NT2/D1 (cell line): ENCODE results near the gene ARMC9.

Experiments used
- DNase-seq: peaks from one replicate; pipeline ENCODE4 v3.0.0-alpha.2; 2011; ENCODE audit warnings: low read depth, low spot score
- H3K27me3 ChIP-seq: 2 replicates; pipeline ENCODE4 v1.6.0; 2011; ENCODE audit warnings: mild to moderate bottlenecking; ENCODE audit not compliant: insufficient read length, insufficient read depth
- H3K36me3 ChIP-seq: 2 replicates; pipeline ENCODE4 v1.6.1; 2011; ENCODE audit warnings: mild to moderate bottlenecking, low read length, mixed read lengths; ENCODE audit not compliant: insufficient read depth, insufficient read length
- H3K4me1 ChIP-seq: 2 replicates; pipeline ENCODE4 v1.5.1; 2011; ENCODE audit not compliant: insufficient read depth, insufficient read length
- H3K4me3 ChIP-seq: 2 replicates; pipeline ENCODE4 v1.5.1; 2011; ENCODE audit warnings: low read depth; ENCODE audit not compliant: insufficient read length
- H3K9ac ChIP-seq: 2 replicates; pipeline ENCODE4 v1.6.0; 2011; ENCODE audit warnings: low read depth; ENCODE audit not compliant: insufficient read length
- H3K9me3 ChIP-seq: 2 replicates; pipeline ENCODE4 v1.5.1; 2011; ENCODE audit warnings: mild to moderate bottlenecking, low read length; ENCODE audit not compliant: insufficient read depth
- SUZ12 ChIP-seq: IDR thresholded peaks from 2 replicates; pipeline ENCODE4 v1.6.1; 2011; ENCODE audit not compliant: insufficient read length, insufficient read depth; ENCODE audit errors: extremely low read depth
- YY1 ChIP-seq: IDR thresholded peaks from 2 replicates; pipeline ENCODE4 v1.6.1; 2011; ENCODE audit not compliant: insufficient read length, insufficient read depth
- ZNF274 ChIP-seq: IDR thresholded peaks from 2 replicates; pipeline ENCODE4 v1.6.1; 2011; ENCODE audit warnings: mild to moderate bottlenecking, low read depth, low read length

The ARMC9 gene

GRCh38 chr2:231415029-231415428, 216.6 kb downstream of the ARMC9 start:
- TF ChIP-seq YY1, result no peak
- no peak for TF ChIP-seq ZNF274
- TF ChIP-seq SUZ12, result no peak
- Histone ChIP-seq H3K36me3 (peaks cover 4% of the 10 kb centered on the region), H3K4me3 (no peak overlapping the region), H3K27me3 (no peaks in the 10 kb centered on the region), H3K4me1 (peaks cover 3% of the 10 kb centered on the region), H3K9ac (no peak overlapping the region), H3K9me3 (peaks cover 4% of the 10 kb centered on the region)
- no peak for DNase-seq

- Histone ChIP-seq H3K9me3 (no peaks in the 10 kb centered on the region), H3K9ac (no peak overlapping the region), H3K4me3 (no peak overlapping the region), H3K36me3 (peaks cover 4% of the 10 kb centered on the region), H3K4me1 (no peaks in the 10 kb centered on the region), H3K27me3 (peaks cover 4% of the 10 kb centered on the region)
- DNase-seq, result no peak
- TF ChIP-seq SUZ12, result no peak
Observed at GRCh38 chr2:231418820-231419640, 220.6 kb downstream of the ARMC9 start.

- TF ChIP-seq SUZ12 (no peak), YY1 (no peak), ZNF274 (no peak)
- Histone ChIP-seq H3K27me3 (peaks cover 7% of the 10 kb centered on the region), H3K4me1 (peaks cover 10% of the 10 kb centered on the region), H3K4me3 (no peak overlapping the region), H3K36me3 (peaks cover 4% of the 10 kb centered on the region), H3K9ac (no peak overlapping the region), H3K9me3 (no peaks in the 10 kb centered on the region)
- DNase-seq, result no peak
Observed at GRCh38 chr2:231421051-231421580, 222.7 kb downstream of the ARMC9 start.

- TF ChIP-seq YY1 (no peak), ZNF274 (no peak), SUZ12 (no peak)
- no peaks in the 10 kb centered on the region for H3K9me3 ChIP-seq
- no peak overlapping the region for H3K9ac ChIP-seq
- peaks cover 12% of the 10 kb centered on the region for H3K4me1 ChIP-seq
- no peak overlapping the region for H3K4me3 ChIP-seq
- peaks cover 12% of the 10 kb centered on the region for H3K27me3 ChIP-seq
- no peak for DNase-seq
- peaks cover 4% of the 10 kb centered on the region for H3K36me3 ChIP-seq
Observed at GRCh38 chr2:231422056-231422455, 223.6 kb downstream of the ARMC9 start.

- Histone ChIP-seq H3K36me3 (peaks cover 4% of the 10 kb centered on the region), H3K4me3 (no peak overlapping the region), H3K9ac (no peak overlapping the region), H3K27me3 (peaks cover 16% of the 10 kb centered on the region), H3K4me1 (peaks cover 12% of the 10 kb centered on the region), H3K9me3 (no peaks in the 10 kb centered on the region)
- TF ChIP-seq YY1 (no peak), ZNF274 (no peak), SUZ12 (no peak)
- DNase-seq, result no peak
Observed at GRCh38 chr2:231423176-231423575, 224.7 kb downstream of the ARMC9 start.
